Activated naive CD8-positive, alpha-beta T cell treated with anti-CD3 and anti-CD28 coated beads, Interleukin-2, amount 10 ng/mL, durations not matched to agents 7 days and 5 days (primary cell): ENCODE results near the gene JMY. TPM values are rescaled to one million over a fixed set of nuclear protein-coding genes. Genes with fewer than 3 reads are reported as not detected.

Experiments used
- ATAC-seq: fragments of 150-1000 bp; cut with Tn5 transposase; one replicate; pipeline ENCODE4 v1.10.0; 2021; ENCODE audit warnings: low read depth, moderate library complexity
- POLR2A ChIA-PET: fragments of 350-600 bp; sonication (Branson Sonifier 250); formaldehyde crosslinking; loops from one replicate; lab custom pipeline; 2021; ENCODE audit warnings: antibody characterized with exemption; lab: Charles Lee
- DNase-seq: peaks from one replicate; pipeline ENCODE4 v3.0.0; 2021
- H3K27ac Mint-ChIP-seq: one replicate; pipeline ENCODE4 v1.8.0; 2022; ENCODE audit warnings: mild to moderate bottlenecking, mixed read lengths
- H3K27me3 Mint-ChIP-seq: one replicate; pipeline ENCODE4 v1.8.0; 2022; ENCODE audit warnings: mild to moderate bottlenecking, moderate library complexity, mixed read lengths
- H3K36me3 Mint-ChIP-seq: one replicate; pipeline ENCODE4 v1.8.0; 2021; ENCODE audit warnings: mild to moderate bottlenecking, mixed read lengths
- H3K4me1 Mint-ChIP-seq: one replicate; pipeline ENCODE4 v1.8.0; 2021; ENCODE audit warnings: mixed read lengths
- H3K4me3 Mint-ChIP-seq: one replicate; pipeline ENCODE4 v1.8.0; 2022; ENCODE audit warnings: mild to moderate bottlenecking, moderate library complexity, mixed read lengths
- H3K9me3 Mint-ChIP-seq: one replicate; pipeline ENCODE4 v1.8.0; 2021; ENCODE audit warnings: mixed read lengths
- total RNA-seq, 2 experiments: library from RNA; stranded (reverse); gene quantifications; one replicate each; pipeline ENCODE4 v1.2.3, GENCODE V29; 2021

JMY gene
- total RNA-seq, 2 experiments from 2014 or later: 8.3 to 9.5 TPM

- Mint-ChIP-seq H3K27me3 (no peaks in the 10 kb centered on the region), H3K9me3 (no peaks in the 10 kb centered on the region), H3K27ac (no peak overlapping the region), H3K4me3 (no peak overlapping the region), H3K36me3 (no peaks in the 10 kb centered on the region), H3K4me1 (no peaks in the 10 kb centered on the region)
- no peak for ATAC-seq
- POLR2A ChIA-PET: no interaction called here
- no peak for DNase-seq
These were observed 110.5 kb downstream of the JMY start for GRCh38 chr5:79346420-79346824.

- Mint-ChIP-seq H3K4me1 (no peaks in the 10 kb centered on the region), H3K27me3 (no peaks in the 10 kb centered on the region), H3K4me3 (no peak overlapping the region), H3K9me3 (no peaks in the 10 kb centered on the region), H3K36me3 (no peaks in the 10 kb centered on the region), H3K27ac (no peak overlapping the region)
- POLR2A ChIA-PET: no interaction called here
- ATAC-seq: no peak
- no peak for DNase-seq
These were observed 113.1 kb downstream of the JMY start for GRCh38 chr5:79349047-79349446.

GRCh38 chr5:79349881-79350280, 114.0 kb downstream of the JMY start:
- H3K4me3 Mint-ChIP-seq: no peak overlapping the region
- POLR2A ChIA-PET: no interaction called here
- H3K9me3 Mint-ChIP-seq: no peaks in the 10 kb centered on the region
- no peak for DNase-seq
- no peaks in the 10 kb centered on the region for H3K27me3 Mint-ChIP-seq
- H3K4me1 Mint-ChIP-seq: no peaks in the 10 kb centered on the region
- no peak overlapping the region for H3K27ac Mint-ChIP-seq
- ATAC-seq: no peak
- no peaks in the 10 kb centered on the region for H3K36me3 Mint-ChIP-seq

GRCh38 chr5:79357398-79357797, 121.5 kb downstream of the JMY start:
- Mint-ChIP-seq H3K9me3 (peaks cover 2% of the 10 kb centered on the region), H3K27me3 (peaks cover 5% of the 10 kb centered on the region), H3K4me1 (no peaks in the 10 kb centered on the region), H3K27ac (no peak overlapping the region), H3K36me3 (peaks cover 2% of the 10 kb centered on the region), H3K4me3 (no peak overlapping the region)
- POLR2A ChIA-PET: no interaction called here
- DNase-seq (no peak), ATAC-seq (no peak)

Other genes starting within 250 kb of the JMY start
- under 1 TPM in 1 of 2 experiments, not detected in 1; 0.67 TPM for gene DMGDH, start 166.5 kb upstream of the JMY start, total RNA-seq
- not detected for gene BHMT2, start 166.4 kb upstream of the JMY start, total RNA-seq
- not detected for gene BHMT, start 124.3 kb upstream of the JMY start, total RNA-seq